CD14-positive monocyte (primary cell): ENCODE measurements around the gene SRGAP1. TPM values are rescaled to one million over a fixed set of nuclear protein-coding genes. Genes with fewer than 3 reads are reported as not detected.

Experiments used
- DNase-seq, 3 donors: peaks; one replicate each; pipeline ENCODE4 v3.0.0-alpha.2; 2011 to 2022
- H2AFZ ChIP-seq: 2 replicates; pipeline ENCODE4 v1.6.0; 2012; ENCODE audit warnings: mild to moderate bottlenecking, low read depth, low read length, inconsistent platforms; ENCODE audit not compliant: insufficient read depth, poor library complexity, severe bottlenecking
- H3K27ac ChIP-seq, 2 donors: 1 replicate in 1 of 2; 2 replicates in 1 of 2; pipeline ENCODE4 v1.5.1; 2012 to 2013; ENCODE audit warnings: low read length in 2 of 2, control low read depth in 1 of 2, inconsistent platforms in 1 of 2, low read depth in 1 of 2, mild to moderate bottlenecking in 1 of 2
- H3K27me3 ChIP-seq, 2 donors: one replicate each; pipeline versions ENCODE4 v1.6.0 to v1.6.1; 2011 to 2013; ENCODE audit warnings: low read length in 2 of 2; ENCODE audit not compliant: control insufficient read depth in 2 of 2, insufficient read depth in 2 of 2
- H3K36me3 ChIP-seq, 2 donors: replicated peaks in 1 of 2; 1 replicate in 1 of 2; 2 replicates in 1 of 2; pipeline versions ENCODE4 v1.5.1 to v1.6.1; 2012 to 2013; ENCODE audit warnings: low read length in 2 of 2, control low read depth in 1 of 2, inconsistent platforms in 1 of 2, mild to moderate bottlenecking in 1 of 2; ENCODE audit not compliant: insufficient read depth in 2 of 2, control insufficient read depth in 1 of 2
- H3K4me1 ChIP-seq, 2 donors: 1 replicate in 1 of 2; 2 replicates in 1 of 2; pipeline versions ENCODE4 v1.5.1 to v1.6.1; 2012 to 2013; ENCODE audit warnings: low read length in 2 of 2, control low read depth in 1 of 2, inconsistent platforms in 1 of 2, mild to moderate bottlenecking in 1 of 2, moderate library complexity in 1 of 2; ENCODE audit not compliant: insufficient read depth in 2 of 2, control insufficient read depth in 1 of 2
- H3K4me2 ChIP-seq: replicated peaks from 2 replicates; pipeline ENCODE3; 2012; ENCODE audit warnings: low read length, moderate library complexity, mild to moderate bottlenecking; ENCODE audit not compliant: poor library complexity, severe bottlenecking; ENCODE audit errors: extremely low read depth
- H3K4me3 ChIP-seq, 3 experiments: fragments of 200-600 bp in 1 of 3; sonication (generic) in 1 of 3; replicated peaks in 1 of 3; 1 replicate in 2 of 3; 2 replicates in 1 of 3; pipeline ENCODE4 v1.5.1; 2011 to 2013; ENCODE audit warnings: low read length in 3 of 3, mild to moderate bottlenecking in 3 of 3, control low read depth in 2 of 3, low read depth in 2 of 3, inconsistent platforms in 1 of 3, moderate library complexity in 1 of 3
- H3K79me2 ChIP-seq: 2 replicates; pipeline ENCODE4 v1.6.0; 2012; ENCODE audit warnings: mild to moderate bottlenecking, control low read depth, inconsistent platforms, low read length, moderate library complexity; ENCODE audit not compliant: insufficient read depth
- H3K9ac ChIP-seq: 2 replicates; pipeline ENCODE4 v1.6.0; 2017; ENCODE audit warnings: low read length, mild to moderate bottlenecking; ENCODE audit not compliant: insufficient read depth, poor library complexity, severe bottlenecking
- H3K9me3 ChIP-seq, 2 donors: replicated peaks in 1 of 2; 1 replicate in 1 of 2; 2 replicates in 1 of 2; pipeline versions ENCODE4 v1.5.1 to v1.6.1; 2012 to 2013; ENCODE audit warnings: low read length in 2 of 2, control low read depth in 1 of 2; ENCODE audit not compliant: control insufficient read depth in 1 of 2, insufficient read depth in 1 of 2
- H4K20me1 ChIP-seq: 2 replicates; pipeline ENCODE4 v1.6.0; 2012; ENCODE audit warnings: mild to moderate bottlenecking, low read length, control low read depth, moderate library complexity; ENCODE audit not compliant: insufficient read depth
- H3K27ac Mint-ChIP-seq, 7 donors: one replicate each; pipeline ENCODE4 v1.8.0; 2020; ENCODE audit warnings: mild to moderate bottlenecking in 7 of 7, mixed read lengths in 7 of 7, moderate library complexity in 6 of 7, inconsistent platforms in 2 of 7
- H3K27me3 Mint-ChIP-seq, 3 donors: one replicate each; pipeline ENCODE4 v1.8.0; 2021 to 2022; ENCODE audit warnings: low read depth in 3 of 3, mild to moderate bottlenecking in 3 of 3, mixed read lengths in 3 of 3, moderate library complexity in 3 of 3, inconsistent platforms in 1 of 3
- H3K36me3 Mint-ChIP-seq, 2 donors: one replicate each; pipeline ENCODE4 v1.8.0; 2020; ENCODE audit warnings: mixed read lengths in 2 of 2, inconsistent platforms in 1 of 2, mild to moderate bottlenecking in 1 of 2
- H3K4me1 Mint-ChIP-seq: one replicate; pipeline ENCODE4 v1.8.0; 2020; ENCODE audit warnings: mild to moderate bottlenecking, mixed read lengths
- H3K4me3 Mint-ChIP-seq, 2 donors: one replicate each; pipeline ENCODE4 v1.8.0; 2020; ENCODE audit warnings: mild to moderate bottlenecking in 2 of 2, mixed read lengths in 2 of 2, moderate library complexity in 1 of 2
- H3K9me3 Mint-ChIP-seq, 7 donors: one replicate each; pipeline ENCODE4 v1.8.0; 2020 to 2022; ENCODE audit warnings: mixed read lengths in 7 of 7, mild to moderate bottlenecking in 6 of 7, moderate library complexity in 6 of 7, inconsistent platforms in 2 of 7
- WGBS: methylation state at CpG from one replicate; pipeline ENCODE4 v1.1.5; 2013; ENCODE audit warnings: missing lambda C conversion rate; ENCODE audit not compliant: insufficient coverage; 5-methylcytosine and 5-hydroxymethylcytosine counted together
- intact Hi-C, 2 donors: fragments of 100-400 bp; cut with micrococcal nuclease; formaldehyde crosslinking; loops; one replicate each; pipeline versions ENCODE4 v1.15.0 to v1.15.1; 2023
- polyA plus RNA-seq, 3 donors: library from polyadenylated mRNA; depleted of rRNA in 1 of 3; unstranded in 2 of 3; stranded (reverse) in 1 of 3; fragments of 300-500 nt in 2 of 3; fragments of >200 nt in 1 of 3; fragmentation: Illumina TruSeq in 2 of 3; gene quantifications; 1 replicate in 2 of 3; 2 replicates in 1 of 3; pipeline ENCODE4 v1.2.3, GENCODE V29; 2012 to 2021
- TF ChIP-seq, protein P1 (sequence below): fragments of 200-600 bp; IDR thresholded peaks from one replicate; pipeline ENCODE4 v1.8.0; 2022; ENCODE audit warnings: antibody characterized with exemption, mild to moderate bottlenecking

The SRGAP1 gene
- polyA plus RNA-seq, 3 donors: 0.05 to 0.52 (median 0.07) TPM

DNA sequence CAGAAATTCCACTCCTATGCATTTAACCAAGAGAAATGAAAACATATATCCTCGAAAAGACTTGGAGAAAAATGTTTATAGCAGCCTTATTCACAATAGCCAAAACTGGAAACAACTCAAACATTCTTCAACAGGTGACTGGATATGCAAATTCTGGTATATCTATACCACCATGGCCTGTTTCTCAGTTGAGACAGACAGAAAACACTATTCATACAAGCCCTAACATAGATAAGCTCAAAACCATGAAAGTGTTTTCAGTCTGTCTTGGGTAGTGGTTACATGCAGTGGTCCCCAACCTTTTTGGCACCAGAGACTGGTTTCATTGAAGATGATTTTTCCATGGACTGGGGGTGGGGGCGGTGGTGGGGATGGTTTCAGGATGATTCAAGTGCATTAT lies 83.8 kb downstream of the SRGAP1 start:
- peaks cover 8% of the 10 kb centered on the region for H3K4me1 Mint-ChIP-seq
- H3K9me3 Mint-ChIP-seq: peaks cover 0 to 4% (median 0%) of the 10 kb centered on the region in 7 donors
- no peak overlapping the region for H3K4me3 Mint-ChIP-seq
- H3K9me3 ChIP-seq: no peaks in the 10 kb centered on the region
- no peak overlapping the region for H3K4me2 ChIP-seq
- no CpG with 5 or more reads among the region's 2 CpGs for WGBS
- TF ChIP-seq, protein P1, sequence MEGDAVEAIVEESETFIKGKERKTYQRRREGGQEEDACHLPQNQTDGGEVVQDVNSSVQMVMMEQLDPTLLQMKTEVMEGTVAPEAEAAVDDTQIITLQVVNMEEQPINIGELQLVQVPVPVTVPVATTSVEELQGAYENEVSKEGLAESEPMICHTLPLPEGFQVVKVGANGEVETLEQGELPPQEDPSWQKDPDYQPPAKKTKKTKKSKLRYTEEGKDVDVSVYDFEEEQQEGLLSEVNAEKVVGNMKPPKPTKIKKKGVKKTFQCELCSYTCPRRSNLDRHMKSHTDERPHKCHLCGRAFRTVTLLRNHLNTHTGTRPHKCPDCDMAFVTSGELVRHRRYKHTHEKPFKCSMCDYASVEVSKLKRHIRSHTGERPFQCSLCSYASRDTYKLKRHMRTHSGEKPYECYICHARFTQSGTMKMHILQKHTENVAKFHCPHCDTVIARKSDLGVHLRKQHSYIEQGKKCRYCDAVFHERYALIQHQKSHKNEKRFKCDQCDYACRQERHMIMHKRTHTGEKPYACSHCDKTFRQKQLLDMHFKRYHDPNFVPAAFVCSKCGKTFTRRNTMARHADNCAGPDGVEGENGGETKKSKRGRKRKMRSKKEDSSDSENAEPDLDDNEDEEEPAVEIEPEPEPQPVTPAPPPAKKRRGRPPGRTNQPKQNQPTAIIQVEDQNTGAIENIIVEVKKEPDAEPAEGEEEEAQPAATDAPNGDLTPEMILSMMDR: no peak
- H3K27me3 ChIP-seq: no peaks in the 10 kb centered on the region
- no peaks in the 10 kb centered on the region for H3K36me3 ChIP-seq
- peaks cover 6 to 10% of the 10 kb centered on the region in 2 donors for H3K4me1 ChIP-seq
- H3K79me2 ChIP-seq: no peaks in the 10 kb centered on the region
- no peak overlapping the region for H2AFZ ChIP-seq
- DNase-seq: no peak
- no peak overlapping the region for H3K4me3 ChIP-seq
- intact Hi-C loops: no loop called here
- no peaks in the 10 kb centered on the region for H3K36me3 Mint-ChIP-seq
- H3K27me3 Mint-ChIP-seq: peaks cover 0 to 1% (median 1%) of the 10 kb centered on the region in 3 donors
- no peak overlapping the region for H3K27ac ChIP-seq
- no peaks in the 10 kb centered on the region for H4K20me1 ChIP-seq
- H3K27ac Mint-ChIP-seq: no peak overlapping the region
- H3K9ac ChIP-seq: no peak overlapping the region

DNA sequence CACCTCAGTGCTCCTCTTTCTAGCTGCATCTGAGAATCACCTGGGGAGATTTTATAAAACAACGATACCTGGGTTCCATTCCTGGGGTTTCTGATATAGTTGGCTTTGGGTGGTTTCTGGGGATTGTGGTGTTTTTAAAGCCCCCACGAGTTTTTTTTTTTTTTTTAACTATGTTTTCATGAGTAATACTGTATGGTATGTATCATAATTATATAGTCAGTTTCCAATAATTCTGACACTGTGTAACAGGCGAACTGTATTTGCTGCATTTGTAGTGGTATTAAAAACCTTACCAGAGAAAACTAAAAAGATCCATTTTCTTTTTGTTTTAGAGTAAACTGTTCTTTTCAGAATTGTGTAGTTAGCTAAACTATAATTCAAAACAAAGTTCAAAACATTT lies 84.9 kb downstream of the SRGAP1 start:
- H3K4me3 ChIP-seq: no peak overlapping the region
- H3K79me2 ChIP-seq: no peaks in the 10 kb centered on the region
- H3K9me3 Mint-ChIP-seq: peaks cover 0 to 4% (median 0%) of the 10 kb centered on the region in 7 donors
- H3K27ac Mint-ChIP-seq: no peak overlapping the region
- peaks cover 8% of the 10 kb centered on the region for H3K4me1 Mint-ChIP-seq
- DNase-seq: no peak
- H4K20me1 ChIP-seq: no peaks in the 10 kb centered on the region
- TF ChIP-seq, protein P1: no peak
- WGBS: no CpG with 5 or more reads among the region's 3 CpGs
- H3K27me3 ChIP-seq: no peaks in the 10 kb centered on the region
- H3K36me3 ChIP-seq: no peaks in the 10 kb centered on the region
- H3K9ac ChIP-seq: no peak overlapping the region
- no peak overlapping the region for H2AFZ ChIP-seq
- H3K4me3 Mint-ChIP-seq: no peak overlapping the region
- no peak overlapping the region for H3K4me2 ChIP-seq
- no peak overlapping the region for H3K27ac ChIP-seq
- intact Hi-C loops: no loop called here
- peaks cover 0 to 1% (median 1%) of the 10 kb centered on the region in 3 donors for H3K27me3 Mint-ChIP-seq
- H3K36me3 Mint-ChIP-seq: no peaks in the 10 kb centered on the region
- H3K4me1 ChIP-seq: peaks cover 6 to 10% of the 10 kb centered on the region in 2 donors
- H3K9me3 ChIP-seq: no peaks in the 10 kb centered on the region
